Measurements from ENCODE around the gene B3GAT1. TPM values are rescaled to one million over a fixed set of nuclear protein-coding genes. Genes with fewer than 3 reads are reported as not detected.

B3GAT1 gene
- total RNA-seq, 1 experiment from 2014 or later = 4.9 TPM

DNA sequence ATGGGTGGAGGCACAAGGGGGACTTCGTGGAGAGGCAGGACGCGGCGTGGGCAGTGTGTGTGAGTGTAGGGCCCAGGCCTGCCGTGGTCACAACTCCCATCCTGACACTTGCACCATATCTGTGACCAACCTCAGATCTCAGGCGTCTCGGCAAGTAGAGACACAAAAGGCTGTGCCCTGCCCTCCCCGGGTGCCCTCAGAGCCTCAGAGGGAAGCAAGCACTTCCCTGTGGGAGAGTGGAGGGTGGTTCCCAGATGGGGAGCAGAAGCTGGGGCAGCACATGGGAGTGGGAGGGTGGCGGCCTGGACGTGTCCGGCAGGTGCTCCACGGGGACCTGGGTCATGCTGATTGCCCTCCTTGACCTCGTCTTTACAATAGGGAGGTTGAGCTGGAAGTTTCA lies 20.4 kb downstream of the B3GAT1 start:
- DNase-seq (ENCODE audit: low spot score) = no peak

DNA sequence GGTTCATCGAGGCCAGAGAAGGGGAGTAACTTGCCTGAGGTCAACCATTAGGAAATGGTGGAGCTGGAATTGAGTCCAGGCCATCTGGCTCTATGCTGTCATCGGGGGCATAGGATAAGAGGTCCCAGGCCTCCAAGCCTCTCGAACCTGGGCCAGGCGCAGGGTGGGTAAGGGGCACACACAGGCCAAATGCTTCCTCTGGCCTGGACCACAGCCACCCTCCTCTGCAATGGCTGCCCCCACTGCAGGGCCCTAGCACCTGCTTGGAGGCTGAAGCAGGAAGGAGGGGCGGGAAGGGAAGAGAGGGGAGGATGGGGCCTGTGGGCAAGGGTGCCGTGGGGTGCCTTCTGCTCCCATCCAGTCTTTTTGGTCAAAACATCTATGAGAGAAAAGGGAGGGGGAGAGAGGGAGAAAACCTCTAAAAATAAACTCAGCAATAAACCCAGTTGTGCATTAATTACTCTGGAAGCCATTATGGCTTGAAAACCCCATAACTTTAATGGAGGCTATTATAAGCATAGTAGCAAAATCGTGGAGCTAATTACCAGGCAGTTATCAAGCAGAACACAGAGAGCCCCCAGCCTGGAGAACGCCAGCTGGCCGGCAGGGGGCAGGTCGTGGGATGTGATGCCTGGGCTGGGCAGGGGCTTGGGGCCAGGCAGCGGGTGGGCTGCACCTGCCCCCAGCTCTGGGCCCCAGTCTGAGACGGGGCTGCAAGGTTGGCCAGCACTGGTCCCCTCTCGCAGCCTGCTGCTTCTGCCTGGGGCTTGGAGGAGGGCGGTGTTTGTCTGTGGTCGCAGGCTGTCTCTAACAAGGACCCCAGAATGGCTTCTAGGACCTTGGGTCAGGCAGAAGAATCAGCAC lies 21.1 kb downstream of the B3GAT1 start:
- DNase-seq (ENCODE audit: low spot score) = no peak

- DNase-seq (ENCODE audit: low spot score) = no peak
Observed at GRCh38 chr11:134389464-134390180, 22.4 kb downstream of the B3GAT1 start.

DNA sequence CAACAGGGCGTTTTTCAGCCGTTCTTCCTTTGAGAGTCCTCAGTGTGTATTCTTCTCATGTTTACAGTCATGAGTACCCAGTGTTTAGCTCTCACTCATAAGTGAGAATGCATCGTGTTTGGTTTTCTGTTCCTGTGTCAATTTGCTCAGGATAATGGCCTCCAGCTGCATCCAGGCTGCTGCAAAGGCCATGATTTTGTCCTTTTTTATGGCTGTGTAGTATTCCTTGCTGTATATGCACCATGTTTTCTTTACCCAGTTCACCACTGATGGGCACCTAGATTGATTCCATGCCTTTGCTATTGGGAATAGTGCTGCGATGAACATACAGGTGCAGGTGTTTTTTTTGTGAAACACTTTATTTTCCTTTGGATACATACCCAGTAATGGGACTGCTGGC lies 23.5 kb downstream of the B3GAT1 start:
- no peak for DNase-seq (ENCODE audit: low spot score)

- DNase-seq (ENCODE audit: low spot score) = no peak
Observed at GRCh38 chr11:134387501-134387900, 24.5 kb downstream of the B3GAT1 start.

DNA sequence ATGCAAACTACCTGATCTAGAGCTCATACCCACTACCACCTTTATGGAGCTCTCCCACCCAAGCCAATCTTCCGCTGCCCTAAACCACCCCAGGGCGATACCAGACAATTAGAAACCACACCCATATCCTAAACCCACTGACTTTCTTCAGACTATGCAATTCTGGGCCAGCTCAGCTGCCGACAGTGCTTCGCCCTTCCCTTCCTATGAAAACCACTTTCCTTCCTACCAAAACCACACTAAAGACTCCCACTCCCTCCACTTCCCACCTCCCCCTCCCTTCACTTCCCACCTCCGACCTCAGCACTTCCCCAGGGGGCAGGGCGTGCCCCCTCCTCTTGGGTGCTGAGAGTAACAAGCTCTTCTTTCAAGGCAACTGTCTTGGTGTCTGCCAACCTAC lies 25.1 kb downstream of the B3GAT1 start:
- DNase-seq (ENCODE audit: low spot score) = no peak

GRCh38 chr11:134385774-134386565 lies 26.1 kb downstream of the B3GAT1 start:
- no peak for DNase-seq (ENCODE audit: low spot score)

- no peak for DNase-seq (ENCODE audit: low spot score)
Observed at GRCh38 chr11:134385171-134385570, 26.9 kb downstream of the B3GAT1 start.

- DNase-seq (ENCODE audit: low spot score) = no peak
Observed at GRCh38 chr11:134384406-134384805, 27.6 kb downstream of the B3GAT1 start.

DNA sequence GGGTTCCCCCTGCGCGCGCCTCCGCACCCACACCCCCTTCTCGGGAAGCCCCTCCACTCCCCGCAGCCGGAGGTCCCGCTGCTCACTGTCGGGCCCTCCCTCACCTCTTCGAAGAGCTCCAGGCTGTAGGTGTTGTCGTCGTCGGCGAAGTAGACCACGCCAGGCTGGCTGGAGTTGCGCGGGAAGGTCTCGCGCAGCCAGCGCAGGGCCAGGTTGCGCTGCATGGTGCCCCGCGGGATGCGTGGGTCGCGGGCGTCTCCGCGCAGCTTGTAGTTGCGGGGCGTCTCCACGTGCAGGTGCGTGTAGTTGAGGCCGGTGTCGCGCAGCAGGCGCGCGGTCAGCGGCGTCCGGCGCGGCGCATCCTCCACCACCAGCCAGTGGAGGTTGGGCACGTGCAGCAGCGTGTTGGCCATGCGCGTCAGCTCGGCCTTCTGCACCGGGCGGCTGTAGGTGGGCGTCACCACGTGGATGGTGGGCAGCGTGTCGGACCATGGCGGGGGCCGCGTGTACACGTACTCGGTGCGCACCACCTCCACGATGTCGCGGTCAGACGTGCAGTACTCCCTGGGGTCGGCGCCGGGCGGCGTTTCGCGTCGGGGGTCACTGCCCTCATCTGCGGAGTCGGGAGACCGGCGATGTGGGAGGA lies 28.3 kb downstream of the B3GAT1 start:
- DNase-seq (ENCODE audit: low spot score) = no peak

DNA sequence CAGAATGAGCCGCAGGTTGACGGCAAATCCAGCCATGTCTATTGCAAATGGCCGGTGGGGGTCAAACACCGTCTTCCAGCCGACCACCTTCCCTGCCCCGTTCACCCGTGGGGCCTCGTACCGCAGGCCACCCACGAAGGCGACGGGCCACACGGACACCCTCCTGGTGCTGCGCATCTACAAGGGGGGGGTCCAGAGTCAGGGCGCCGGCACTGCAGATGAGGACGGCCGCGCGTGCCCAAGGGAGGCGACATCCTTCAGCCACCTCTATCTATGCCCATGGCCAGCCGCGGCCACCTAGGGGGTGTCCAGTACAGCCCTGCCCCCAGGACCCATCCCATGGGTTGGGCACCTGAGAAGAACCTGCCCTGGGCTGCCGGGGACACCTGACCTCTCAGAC lies 29.2 kb downstream of the B3GAT1 start:
- no peak for DNase-seq (ENCODE audit: low spot score)

DNA sequence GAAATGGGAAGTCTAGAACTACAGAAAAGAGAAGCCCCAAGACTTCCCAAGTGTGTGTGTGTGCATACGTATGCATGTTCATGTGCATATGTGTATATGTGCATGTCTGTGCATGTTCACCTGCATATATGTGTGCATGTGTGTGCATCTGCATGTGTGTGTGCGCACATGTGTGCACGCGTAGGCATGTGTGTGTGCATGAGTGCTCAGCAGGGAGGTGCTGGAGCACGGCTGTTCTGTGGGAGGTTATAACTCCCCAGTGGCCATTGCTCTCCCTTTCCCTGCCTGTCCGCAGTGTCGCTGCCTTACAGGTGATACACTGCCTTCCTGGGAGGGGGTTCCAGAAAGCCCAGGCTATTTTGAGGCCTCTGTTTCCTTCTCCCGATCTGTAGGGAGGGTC lies 29.8 kb downstream of the B3GAT1 start:
- no peak for DNase-seq (ENCODE audit: low spot score)

DNA sequence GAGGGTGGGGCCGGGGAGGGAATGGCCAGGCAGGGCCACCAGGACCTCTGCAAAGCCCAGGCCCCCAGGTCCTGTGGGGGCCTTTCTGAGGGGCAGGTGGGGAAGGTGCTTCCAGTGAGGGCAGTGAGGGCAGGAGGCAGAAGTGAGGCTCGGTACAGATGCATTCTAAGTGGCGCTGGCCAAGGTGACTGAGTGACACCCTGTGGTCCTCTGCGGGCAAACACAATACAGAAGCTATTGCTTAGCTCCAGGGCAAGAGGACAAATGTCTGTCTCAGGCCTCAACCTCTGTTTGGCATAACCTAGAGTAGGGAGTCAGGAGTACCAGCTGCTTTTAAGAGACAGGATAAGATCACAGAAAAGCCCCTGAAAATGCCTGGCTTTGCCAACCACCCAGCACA lies 31.3 kb downstream of the B3GAT1 start:
- DNase-seq (ENCODE audit: low spot score) = no peak

- no peak for DNase-seq (ENCODE audit: low spot score)
Observed at GRCh38 chr11:134380229-134380628, 31.8 kb downstream of the B3GAT1 start.

GRCh38 chr11:134379241-134379640 lies 32.8 kb downstream of the B3GAT1 start:
- no peak for DNase-seq (ENCODE audit: low spot score)

- no peak for DNase-seq (ENCODE audit: low spot score)
Observed at GRCh38 chr11:134377876-134378275, 34.2 kb downstream of the B3GAT1 start.

GRCh38 chr11:134376150-134376921 lies 35.7 kb downstream of the B3GAT1 start:
- DNase-seq (ENCODE audit: low spot score) = no peak

GRCh38 chr11:134374891-134375550 lies 37.0 kb downstream of the B3GAT1 start:
- no peak for DNase-seq (ENCODE audit: low spot score)

- DNase-seq (ENCODE audit: low spot score) = no peak
Observed at GRCh38 chr11:134374171-134374570, 37.9 kb downstream of the B3GAT1 start.

GRCh38 chr11:134373591-134374052 lies 38.4 kb downstream of the B3GAT1 start:
- DNase-seq (ENCODE audit: low spot score) = no peak
